CD4-positive, alpha-beta T cell (primary cell): ENCODE measurements around the gene BIN1. TPM values are rescaled to one million over a fixed set of nuclear protein-coding genes. Genes with fewer than 3 reads are reported as not detected.

Source experiments
- ATAC-seq: fragments of 200-7000 bp; cut with Tn5 transposase; one replicate; pipeline ENCODE4 v1.10.0; 2022; ENCODE audit warnings: mild to moderate bottlenecking; ENCODE audit not compliant: poor library complexity
- CTCF ChIA-PET: fragments of 350-600 bp; sonication (Branson Sonifier 250); formaldehyde crosslinking; loops from one replicate; lab custom pipeline; 2021; ENCODE audit warnings: antibody characterized with exemption, inconsistent platforms; lab: Charles Lee
- POLR2A ChIA-PET: fragments of 350-600 bp; sonication (Branson Sonifier 250); formaldehyde crosslinking; loops from one replicate; lab custom pipeline; 2021; ENCODE audit warnings: antibody characterized with exemption, inconsistent platforms; lab: Charles Lee
- DNase-seq, 14 experiments: peaks; one replicate each; pipeline ENCODE4 v3.0.0-alpha.2; 2013 to 2020; ENCODE audit warnings: mixed read lengths in 2 of 14
- H3K27ac ChIP-seq, 2 donors: one replicate each; pipeline versions ENCODE4 v1.5.1 to v1.7.0; 2013; ENCODE audit warnings: low read length in 2 of 2, low read depth in 1 of 2, mild to moderate bottlenecking in 1 of 2
- H3K27me3 ChIP-seq, 2 experiments: 1 replicate in 1 of 2; 2 replicates in 1 of 2; pipeline versions ENCODE4 v1.6.1 to v1.7.0; 2013; ENCODE audit warnings: low read length in 2 of 2, control low read depth in 1 of 2, mild to moderate bottlenecking in 1 of 2, moderate library complexity in 1 of 2; ENCODE audit not compliant: insufficient read depth in 2 of 2, control insufficient read depth in 1 of 2
- H3K36me3 ChIP-seq: one replicate; pipeline ENCODE4 v1.6.1; 2013; ENCODE audit warnings: low read length, control low read depth; ENCODE audit not compliant: insufficient read depth
- H3K4me1 ChIP-seq: one replicate; pipeline ENCODE4 v1.6.1; 2013; ENCODE audit warnings: low read length, control low read depth; ENCODE audit not compliant: insufficient read depth
- H3K4me3 ChIP-seq: one replicate; pipeline ENCODE4 v1.5.1; 2013; ENCODE audit warnings: mild to moderate bottlenecking, low read length, moderate library complexity
- H3K9me3 ChIP-seq, 2 experiments: 1 replicate in 1 of 2; 2 replicates in 1 of 2; pipeline versions ENCODE4 v1.6.1 to v1.7.0; 2013; ENCODE audit warnings: low read length in 2 of 2, mild to moderate bottlenecking in 2 of 2, control low read depth in 1 of 2, moderate library complexity in 1 of 2; ENCODE audit not compliant: control insufficient read depth in 1 of 2, insufficient read depth in 1 of 2
- H3K27ac Mint-ChIP-seq: one replicate; pipeline ENCODE4 v1.8.0; 2020; ENCODE audit warnings: mixed read lengths
- H3K27me3 Mint-ChIP-seq: one replicate; pipeline ENCODE4 v1.8.0; 2021; ENCODE audit warnings: mixed read lengths
- H3K36me3 Mint-ChIP-seq: one replicate; pipeline ENCODE4 v1.8.0; 2021; ENCODE audit warnings: low read depth, mixed read lengths
- H3K4me1 Mint-ChIP-seq: one replicate; pipeline ENCODE4 v1.8.0; 2021; ENCODE audit warnings: low read depth, mixed read lengths
- H3K4me3 Mint-ChIP-seq: one replicate; pipeline ENCODE4 v1.8.0; 2020; ENCODE audit warnings: mild to moderate bottlenecking, mixed read lengths
- H3K9me3 Mint-ChIP-seq: one replicate; pipeline ENCODE4 v1.8.0; 2020; ENCODE audit warnings: mixed read lengths
- CTCF ChIP-seq: fragments of 200-600 bp; IDR thresholded peaks from one replicate; pipeline ENCODE4 v1.8.0; 2022; ENCODE audit warnings: antibody characterized with exemption, mild to moderate bottlenecking
- intact Hi-C, 2 experiments: fragments of 100-400 bp; cut with DNase I in 1 of 2; cut with micrococcal nuclease in 1 of 2; formaldehyde crosslinking; loops; one replicate each; pipeline versions ENCODE4 v1.15.1 to v1.9.0; 2023 to 2025; cut with DNase I, micrococcal nuclease
- total RNA-seq, 174 experiments: library from RNA in 2 of 174; stranded (reverse) in 2 of 174; gene quantifications; one replicate each; pipeline ENCODE4 v1.2.3 and lab custom pipeline; 2021 to 2026

The BIN1 gene
- total RNA-seq, 2 experiments from 2014 or later, result 98.8 to 104 TPM

DNA sequence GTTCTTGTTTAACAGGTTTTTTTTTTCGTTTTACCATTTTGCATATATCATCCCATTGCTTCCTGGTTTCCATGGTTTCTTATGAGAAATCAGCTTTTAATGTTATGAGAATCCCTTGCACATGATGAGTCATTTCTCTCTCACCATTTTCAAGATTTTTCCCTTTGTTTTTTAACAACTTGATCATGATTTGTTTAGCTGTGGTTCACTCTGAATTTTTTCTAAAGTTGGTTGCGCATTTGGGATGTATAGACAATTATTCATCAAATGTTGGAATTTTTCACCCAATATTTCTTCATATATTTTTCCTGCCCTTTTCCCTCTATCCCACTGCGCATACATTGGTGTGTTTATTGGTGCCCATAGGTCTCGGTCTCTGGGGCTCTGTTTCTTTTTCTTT, 42.4 kb upstream of the BIN1 start:
- no peak for DNase-seq
- no peak for TF ChIP-seq CTCF
- no peaks in the 10 kb centered on the region for H3K27me3 ChIP-seq
- no peaks in the 10 kb centered on the region for H3K9me3 ChIP-seq
- H3K27ac ChIP-seq, result no peak overlapping the region
- Mint-ChIP-seq H3K36me3 (no peaks in the 10 kb centered on the region), H3K27me3 (no peaks in the 10 kb centered on the region), H3K27ac (no peak overlapping the region), H3K4me3 (no peak overlapping the region), H3K9me3 (no peaks in the 10 kb centered on the region), H3K4me1 (no peaks in the 10 kb centered on the region)
- H3K4me3 ChIP-seq, result no peak overlapping the region
- no peak for ATAC-seq
- POLR2A ChIA-PET, result no interaction called here
- no peaks in the 10 kb centered on the region for H3K4me1 ChIP-seq
- H3K36me3 ChIP-seq, result no peaks in the 10 kb centered on the region
- intact Hi-C loops, result loop anchor here in 1 of 2 experiments (10.0 kb wide), 1 partner anchor 85 kb away; no protein-coding TSS in a partner anchor
- CTCF ChIA-PET, result interaction anchor here (0.7 kb wide), 1 partner anchor 18 kb away, joined by 3 read pairs; no protein-coding TSS in a partner anchor

DNA sequence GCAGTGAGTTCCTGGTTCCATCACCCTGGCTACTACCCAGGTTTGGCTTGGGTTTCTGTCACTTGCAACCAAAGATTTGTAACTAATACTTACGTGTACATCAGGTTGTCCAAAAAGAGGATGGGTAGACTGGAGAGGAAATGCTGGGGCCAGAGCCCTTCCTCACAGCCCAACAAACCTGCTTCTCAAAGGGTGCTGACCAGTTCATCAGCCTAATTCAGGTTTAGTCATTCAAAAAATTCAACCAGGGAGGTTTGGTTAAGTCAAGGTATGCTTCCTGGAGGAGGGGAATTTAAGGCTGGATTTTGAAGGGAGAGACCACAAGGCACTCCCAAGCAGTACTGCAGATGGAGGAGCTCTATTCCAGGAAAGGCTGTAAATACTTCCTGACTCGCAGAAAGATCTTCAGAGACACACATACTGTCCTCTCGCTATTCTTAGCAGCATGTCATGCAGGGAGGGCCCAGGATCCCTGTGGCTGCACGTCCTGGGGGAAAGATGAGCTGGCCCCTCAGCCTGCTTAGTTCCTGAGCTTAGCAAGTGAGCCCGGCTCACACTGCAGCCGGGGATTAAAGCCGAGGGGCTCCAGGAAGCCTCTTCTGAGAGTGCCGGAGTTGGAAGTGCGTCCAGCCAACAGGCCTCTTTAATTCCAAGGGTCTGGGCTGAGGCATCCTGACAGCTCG, 40.0 kb upstream of the BIN1 start:
- Histone ChIP-seq H3K4me1 (no peaks in the 10 kb centered on the region), H3K27ac (no peak overlapping the region), H3K9me3 (no peaks in the 10 kb centered on the region), H3K36me3 (no peaks in the 10 kb centered on the region), H3K27me3 (no peaks in the 10 kb centered on the region), H3K4me3 (no peak overlapping the region)
- H3K4me3 Mint-ChIP-seq, result no peak overlapping the region
- ATAC-seq (no peak), DNase-seq (no peak)
- no peaks in the 10 kb centered on the region for H3K36me3 Mint-ChIP-seq
- ChIA-PET CTCF (no interaction called here), POLR2A (interaction anchor here (0.8 kb wide), 1 partner anchor 68 kb away, joined by 3 read pairs; no protein-coding TSS in a partner anchor)
- intact Hi-C loops, result loop anchor here in 1 of 2 experiments (10.0 kb wide), 1 partner anchor 82 kb away; no protein-coding TSS in a partner anchor
- H3K9me3 Mint-ChIP-seq, result no peaks in the 10 kb centered on the region
- TF ChIP-seq CTCF, result no peak
- H3K27me3 Mint-ChIP-seq, result no peaks in the 10 kb centered on the region
- H3K27ac Mint-ChIP-seq, result no peak overlapping the region
- no peaks in the 10 kb centered on the region for H3K4me1 Mint-ChIP-seq

DNA sequence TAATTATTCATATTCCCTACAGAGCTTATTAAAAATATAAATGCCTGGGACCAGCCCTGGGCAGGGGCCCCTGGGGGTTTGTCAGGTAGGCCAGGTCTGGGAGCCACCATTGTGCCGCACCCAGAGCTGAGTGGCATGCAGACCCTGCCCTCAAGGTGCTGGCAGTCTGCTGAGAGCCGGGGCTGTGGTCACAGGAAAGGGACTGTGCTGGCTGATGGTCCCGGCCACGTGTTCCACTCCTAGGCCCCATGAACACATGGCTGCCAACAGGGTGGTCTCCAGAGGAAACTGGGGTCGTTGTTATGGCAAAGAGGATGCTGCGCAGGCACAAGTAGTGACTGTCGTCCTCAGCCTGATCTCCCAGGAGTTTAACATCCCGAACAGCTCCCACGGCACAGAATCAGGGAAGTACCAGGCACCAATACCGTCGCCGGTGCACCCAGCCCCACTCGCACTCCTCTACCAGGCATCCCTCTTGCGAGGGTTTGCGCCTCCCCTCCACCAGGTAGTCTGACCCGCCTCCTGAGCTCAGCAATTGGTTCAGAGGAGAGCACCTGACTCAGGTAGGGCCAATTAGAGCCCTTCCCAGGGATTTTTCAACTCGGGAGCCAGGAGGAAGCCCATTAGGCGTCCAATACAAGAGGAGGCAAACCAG, 39.2 kb upstream of the BIN1 start:
- intact Hi-C loops, result loop anchor here in 1 of 2 experiments (10.0 kb wide), 1 partner anchor 81 kb away; no protein-coding TSS in a partner anchor
- Histone ChIP-seq H3K27ac (no peak overlapping the region), H3K27me3 (no peaks in the 10 kb centered on the region), H3K9me3 (no peaks in the 10 kb centered on the region), H3K4me1 (no peaks in the 10 kb centered on the region), H3K4me3 (no peak overlapping the region), H3K36me3 (no peaks in the 10 kb centered on the region)
- Mint-ChIP-seq H3K4me3 (no peak overlapping the region), H3K9me3 (no peaks in the 10 kb centered on the region), H3K27ac (no peak overlapping the region), H3K4me1 (no peaks in the 10 kb centered on the region), H3K36me3 (no peaks in the 10 kb centered on the region), H3K27me3 (no peaks in the 10 kb centered on the region)
- DNase-seq (no peak), ATAC-seq (no peak)
- POLR2A ChIA-PET, result no interaction called here
- CTCF ChIA-PET, result no interaction called here
- TF ChIP-seq CTCF, result no peak
